HFF-Myc (cell line): ENCODE results near the gene SCAND1.

Experiments used
- DNase-seq: peaks from one replicate; pipeline ENCODE4 v3.0.0-alpha.2; 2011; ENCODE audit warnings: low read depth; ENCODE audit errors: extremely low read depth
- H3K4me3 ChIP-seq: replicated peaks from 2 replicates; pipeline ENCODE4 v1.5.1; 2011; ENCODE audit warnings: low read depth, mild to moderate bottlenecking, control low read depth, low read length
- CTCF ChIP-seq: IDR thresholded peaks from 2 replicates; pipeline ENCODE4 v1.5.1; 2012; ENCODE audit warnings: mild to moderate bottlenecking, low read depth, low read length, control low read depth; ENCODE audit errors: missing control alignments

The SCAND1 gene

DNA sequence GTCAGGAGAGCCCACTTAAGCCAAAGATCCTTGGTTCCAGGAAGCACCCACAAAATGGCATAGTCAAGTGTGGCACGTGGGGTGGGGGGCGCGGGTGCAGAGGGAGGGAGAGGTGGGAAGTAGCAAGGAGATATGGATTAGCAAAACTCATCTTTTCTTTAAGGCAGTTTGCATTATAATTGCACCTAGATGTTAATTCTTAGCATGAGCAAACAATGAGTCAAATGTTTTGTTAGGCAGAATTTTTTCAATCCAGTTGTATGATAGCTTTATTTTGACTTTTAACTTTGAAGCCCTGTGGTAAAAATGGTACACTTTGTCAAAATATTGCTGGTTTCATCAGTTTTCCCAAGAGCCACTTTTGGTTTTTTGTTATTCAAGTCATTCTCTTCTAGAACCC lies 15.0 kb downstream of the SCAND1 start:
- H3K4me3 ChIP-seq, result no peak overlapping the region
- DNase-seq, result no peak
- TF ChIP-seq CTCF, result no peak

- TF ChIP-seq CTCF, result no peak
- no peak for DNase-seq
- no peak overlapping the region for H3K4me3 ChIP-seq
These were observed 20.3 kb downstream of the SCAND1 start for GRCh38 chr20:35934050-35934449.

DNA sequence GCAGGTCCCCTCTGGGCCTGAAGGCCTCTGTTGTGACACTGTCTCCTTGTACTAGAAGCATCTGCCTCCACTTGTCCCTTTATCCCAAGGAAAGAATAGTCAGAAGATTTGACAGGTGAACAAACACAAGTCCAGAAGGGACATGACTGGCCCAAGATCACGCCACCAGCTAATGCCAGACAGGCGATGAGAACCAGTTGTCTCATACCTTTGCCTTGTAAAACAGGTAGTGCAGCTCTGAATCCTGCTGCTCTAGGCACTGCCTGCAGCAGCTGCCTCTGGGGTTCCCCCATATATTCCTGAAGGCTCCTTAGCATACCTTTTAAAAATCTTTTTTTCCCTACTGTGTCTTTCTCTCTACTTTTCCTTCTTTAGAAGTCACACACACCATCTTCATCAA lies 25.0 kb downstream of the SCAND1 start:
- H3K4me3 ChIP-seq, result no peak overlapping the region
- DNase-seq, result no peak
- no peak for TF ChIP-seq CTCF

DNA sequence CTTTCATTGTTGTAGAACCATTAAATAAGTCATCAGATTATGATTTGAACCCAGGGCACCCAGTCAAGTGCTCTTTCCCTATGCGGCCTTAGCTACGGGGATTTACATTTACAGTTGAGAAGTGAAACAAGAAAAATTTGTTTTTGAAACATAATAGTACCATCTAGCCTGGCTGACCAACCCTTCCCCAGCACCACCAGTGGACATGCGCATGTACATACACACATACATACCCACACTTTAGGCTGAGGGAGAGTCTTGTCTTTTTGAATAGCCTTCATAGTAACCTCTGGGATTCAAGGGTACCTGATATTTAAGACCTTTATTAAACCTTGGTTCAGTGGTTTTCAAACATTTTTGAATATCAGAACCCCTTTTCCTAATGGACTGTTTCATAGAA lies 33.8 kb downstream of the SCAND1 start:
- TF ChIP-seq CTCF, result no peak
- no peak overlapping the region for H3K4me3 ChIP-seq
- DNase-seq, result no peak

- no peak overlapping the region for H3K4me3 ChIP-seq
- no peak for TF ChIP-seq CTCF
- no peak for DNase-seq
These were observed 36.3 kb downstream of the SCAND1 start for GRCh38 chr20:35918021-35918420.

- no peak for DNase-seq
- TF ChIP-seq CTCF, result no peak
- H3K4me3 ChIP-seq, result no peak overlapping the region
These were observed 37.2 kb downstream of the SCAND1 start for GRCh38 chr20:35917077-35917476.

DNA sequence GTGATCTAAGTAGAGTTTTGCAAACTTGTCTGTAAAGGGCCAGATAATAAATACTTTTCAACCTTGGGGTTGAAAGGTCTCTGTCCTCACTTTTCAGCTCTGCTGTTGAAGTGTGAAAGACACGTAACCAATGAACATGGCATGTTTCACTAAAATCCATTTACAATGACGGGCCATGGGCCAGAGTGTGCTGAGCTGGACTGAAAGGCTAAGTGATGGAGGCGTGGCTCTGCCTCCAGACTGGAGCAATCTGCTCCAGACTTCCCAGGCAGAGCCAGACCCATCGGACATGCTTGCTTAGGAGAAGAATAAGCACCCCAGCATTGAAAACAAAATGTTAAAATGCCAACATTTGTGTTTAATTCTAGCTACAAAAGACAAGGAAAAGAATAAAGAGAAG lies 41.4 kb downstream of the SCAND1 start:
- no peak overlapping the region for H3K4me3 ChIP-seq
- TF ChIP-seq CTCF, result no peak
- DNase-seq, result no peak
